ENCODE results near the gene SUMO2.
"Not testable (repeated sequence)": the region's sequence is repeated elsewhere in the genome, so short reads cannot be mapped to it uniquely, and the experiment has no call there.

SUMO2 gene

DNA sequence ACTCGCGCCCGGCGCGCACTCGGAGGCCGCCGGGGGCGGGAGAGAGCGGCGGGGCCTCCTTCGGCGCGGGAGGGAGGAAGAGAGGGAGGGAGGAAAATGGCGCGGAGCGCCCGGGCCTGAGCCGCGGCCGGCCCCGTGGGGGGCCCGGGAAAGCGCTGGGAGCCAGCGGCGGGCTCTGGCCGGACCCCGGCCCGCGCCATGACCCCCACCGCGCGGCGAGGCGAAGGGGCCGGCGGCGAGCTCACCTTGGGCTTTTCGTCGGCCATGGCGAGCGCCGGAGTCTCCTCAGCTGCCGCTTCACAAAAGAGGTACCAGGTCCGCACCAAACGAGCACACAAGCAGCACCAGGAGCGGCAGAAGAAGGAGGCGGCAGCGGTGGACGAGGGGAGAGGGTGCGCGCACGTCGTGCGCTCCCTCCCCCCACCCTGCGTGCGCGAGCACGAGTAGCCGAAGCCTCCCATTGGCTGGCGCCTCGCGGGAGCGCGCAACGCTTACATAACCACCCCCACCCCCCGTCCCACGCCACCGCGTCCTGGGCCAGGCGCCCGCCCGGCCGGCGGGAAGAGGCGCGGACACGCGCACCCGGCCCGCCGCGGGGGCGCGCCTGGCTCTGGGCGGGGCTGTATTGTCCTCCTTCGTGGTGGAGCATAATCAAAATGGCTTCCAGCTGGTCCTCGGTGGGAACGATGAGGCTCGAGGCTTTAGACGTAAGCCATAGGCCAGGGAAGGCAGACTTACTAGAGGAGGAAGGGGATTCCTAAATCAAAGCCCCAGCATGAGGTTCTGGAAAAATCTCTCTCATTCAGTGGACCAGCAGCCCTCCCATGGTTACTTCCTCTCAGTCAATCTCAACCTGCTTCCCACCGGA, at the start of gene SUMO2:
Gene SUMO2 (minus strand): TSS at position 391 of the 868 bp plus-strand sequence. CDS start 125 bp downstream, at position 266.
- peak in 1 of 2 experiments; percentile 62 for DNase-seq

GRCh38 chr17:75231741-75232464, 49.1 kb upstream of the SUMO2 start:
- peak; percentile 56 to 85 for DNase-seq

DNA sequence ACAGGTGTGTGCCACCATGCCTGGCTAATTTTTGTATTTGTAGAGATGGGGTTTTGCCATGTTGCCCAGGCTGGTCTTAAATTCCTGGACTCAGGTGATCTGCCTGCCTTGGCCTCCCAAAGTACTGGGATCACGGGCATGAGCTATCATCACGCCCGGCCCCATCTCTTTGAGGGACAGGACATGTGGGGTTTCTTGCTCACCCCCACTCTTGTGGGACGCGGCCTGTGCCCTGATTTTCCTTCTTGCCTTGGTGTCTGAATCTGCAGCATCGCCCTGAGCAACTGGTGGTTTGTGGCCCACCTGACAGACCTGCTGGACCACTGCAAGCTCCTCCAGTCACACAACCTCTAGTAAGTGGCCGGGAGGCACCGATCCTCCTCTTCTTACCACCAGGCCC, 48.3 kb upstream of the SUMO2 start:
- no peak for DNase-seq

- DNase-seq = no peak
These were observed 46.1 kb upstream of the SUMO2 start for GRCh38 chr17:75228847-75229246.

DNA sequence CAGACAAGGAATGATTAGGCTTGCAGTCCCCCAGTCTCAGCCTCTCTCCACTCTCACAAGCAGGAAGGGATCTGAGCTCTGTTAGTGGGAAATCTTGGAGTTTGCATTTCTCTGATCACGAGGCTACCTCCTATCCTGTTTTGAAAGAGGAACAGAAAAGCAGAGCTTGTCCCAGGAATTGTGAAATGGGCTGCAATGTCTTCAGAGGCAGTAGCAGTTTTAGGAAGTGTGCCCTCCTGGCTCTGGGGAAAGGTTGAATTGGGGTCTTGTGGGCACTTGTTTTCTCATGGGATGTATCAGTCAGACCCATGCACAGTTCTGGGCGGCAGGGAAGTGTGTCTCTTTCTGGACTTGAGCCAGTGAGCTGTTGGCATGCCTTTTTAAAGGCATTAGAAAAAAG, 45.5 kb upstream of the SUMO2 start:
- DNase-seq = no peak

DNA sequence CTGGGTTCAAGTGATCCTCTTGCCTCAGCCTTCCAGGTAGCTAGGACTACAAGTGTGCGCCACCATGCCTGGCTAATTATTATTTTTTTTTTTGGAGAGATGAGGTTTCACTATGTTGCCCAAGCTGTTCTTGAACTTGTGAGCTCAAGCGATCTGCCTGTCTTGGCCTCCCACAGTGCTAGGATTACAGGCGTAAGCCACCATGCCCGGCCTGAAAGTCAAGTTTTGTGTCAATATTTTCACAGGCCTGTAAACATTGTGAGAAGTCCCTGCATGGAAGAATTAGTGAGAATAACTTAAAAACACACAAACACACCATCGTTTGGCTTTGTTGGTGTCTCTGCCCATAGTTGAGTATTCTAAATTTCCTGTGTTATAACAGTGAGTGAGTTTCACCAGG, 45.0 kb upstream of the SUMO2 start:
- no peak for DNase-seq

DNA sequence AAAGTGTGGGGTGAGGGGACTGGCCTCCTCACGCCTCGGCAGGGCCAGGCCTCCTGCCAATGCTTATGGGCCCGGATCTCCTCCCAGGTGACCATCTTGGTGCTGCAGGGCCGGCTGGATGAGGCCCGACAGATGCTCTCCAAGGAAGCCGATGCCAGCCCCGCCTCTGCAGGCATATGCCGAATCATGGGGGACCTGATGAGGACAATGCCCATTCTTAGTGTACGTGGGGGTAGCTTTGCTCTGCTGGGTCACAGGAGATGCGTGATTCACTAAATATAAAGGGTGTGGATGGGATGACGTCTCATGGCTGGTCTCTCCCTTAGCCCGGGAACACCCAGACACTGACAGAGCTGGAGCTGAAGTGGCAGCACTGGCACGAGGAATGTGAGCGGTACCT, 42.3 kb upstream of the SUMO2 start:
- no peak for DNase-seq

DNA sequence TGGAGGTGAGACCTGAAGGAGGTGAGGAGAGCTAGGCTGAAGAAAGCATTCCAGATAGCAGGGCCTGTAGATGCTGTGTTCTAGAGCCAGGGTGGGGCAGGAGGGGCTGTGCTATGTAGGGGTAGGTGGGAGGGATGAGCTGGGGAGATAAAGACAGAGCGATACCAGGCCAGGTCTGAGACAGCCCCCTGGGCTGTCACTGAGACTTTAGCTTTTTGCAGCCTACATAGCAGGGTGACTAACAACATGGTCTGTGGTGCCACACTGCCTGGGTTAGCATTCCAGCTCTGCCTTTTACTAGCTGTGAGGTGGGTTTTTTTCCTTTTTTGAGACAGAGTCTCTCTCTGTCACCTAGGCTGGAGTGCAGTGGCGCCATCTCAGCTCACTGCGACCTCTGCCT, 37.1 kb upstream of the SUMO2 start:
- no peak for DNase-seq

GRCh38 chr17:75218131-75218530, 35.4 kb upstream of the SUMO2 start:
- no peak for DNase-seq

GRCh38 chr17:75209061-75209460, 26.3 kb upstream of the SUMO2 start:
- peak in 1 of 2 experiments; percentile 37 for DNase-seq

DNA sequence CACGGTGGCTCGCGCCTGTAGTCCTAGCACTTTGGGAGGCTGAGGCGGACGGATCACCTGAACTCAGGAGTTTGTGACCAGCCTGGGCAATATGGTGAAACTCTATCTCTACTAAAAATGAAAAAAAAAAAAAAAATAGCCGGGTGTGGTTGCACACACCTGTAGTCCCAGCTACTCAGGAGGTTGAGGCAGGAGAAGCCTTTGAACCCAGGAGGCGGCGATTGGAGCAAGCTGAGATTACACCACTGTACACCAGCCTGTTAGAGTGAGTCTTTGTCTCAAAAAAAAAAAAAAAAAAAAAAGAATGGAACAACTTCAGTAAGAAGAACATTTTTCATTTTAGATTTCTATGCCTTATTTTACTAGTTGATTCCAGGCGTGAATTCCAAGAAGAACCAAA, 25.4 kb upstream of the SUMO2 start:
- no peak for DNase-seq

DNA sequence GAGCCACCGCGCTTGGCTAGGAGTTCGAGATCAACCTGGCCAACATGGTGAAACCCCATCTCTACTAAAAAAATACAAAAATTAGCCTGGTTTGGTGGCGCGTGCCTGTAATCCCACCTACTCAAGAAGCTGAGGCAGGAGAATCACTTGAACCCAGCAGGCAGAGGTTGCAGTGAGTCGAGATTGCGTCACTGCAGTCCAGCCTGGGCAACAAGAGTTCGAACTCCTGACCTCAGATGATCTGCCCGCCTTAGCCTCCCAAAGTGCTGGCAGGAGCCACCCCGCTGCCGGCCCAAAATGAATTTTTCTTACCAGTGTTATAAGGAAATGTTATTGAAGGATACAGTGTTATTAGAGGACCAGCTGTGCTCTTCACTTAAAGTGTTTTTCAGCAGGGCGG, 25.0 kb upstream of the SUMO2 start:
- no peak for DNase-seq

GRCh38 chr17:75207050-75207407, 24.3 kb upstream of the SUMO2 start:
- not testable (repeated sequence) for DNase-seq

- no peak for DNase-seq
These were observed 23.0 kb upstream of the SUMO2 start for GRCh38 chr17:75205793-75206163.

GRCh38 chr17:75205037-75205792, 22.5 kb upstream of the SUMO2 start, which contains the start of gene NUP85:
Gene NUP85, plus strand, starts transcription at chr17:75205679. Its CDS starts 83 bp downstream, at chr17:75205762.
- peak in 1 of 2 experiments; percentile 72 for DNase-seq

GRCh38 chr17:75199886-75200618, 17.3 kb upstream of the SUMO2 start:
- DNase-seq = no peak

DNA sequence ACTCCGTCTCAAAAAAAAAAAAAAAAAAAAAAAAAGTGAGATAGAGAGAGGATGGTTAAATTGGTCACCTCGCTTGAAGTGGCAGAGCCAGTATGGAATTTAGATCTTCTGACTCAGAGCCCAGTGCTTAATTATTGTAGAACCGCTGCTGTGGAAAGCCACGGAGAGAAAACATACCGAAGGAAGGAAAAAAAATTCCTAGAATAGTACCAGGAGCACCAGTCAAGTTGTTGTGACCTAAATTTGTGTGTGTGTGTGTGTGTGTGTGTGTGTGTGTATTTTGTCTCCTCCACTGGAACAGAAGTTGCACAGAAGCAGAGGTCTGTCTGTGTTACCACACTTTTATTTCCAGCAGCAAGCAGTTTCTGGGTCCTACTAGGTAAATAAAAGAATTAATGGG, 12.1 kb upstream of the SUMO2 start:
- no peak for DNase-seq

- DNase-seq = no peak
These were observed 8.8 kb upstream of the SUMO2 start for GRCh38 chr17:75191584-75191983.

- DNase-seq = no peak
These were observed 5.9 kb upstream of the SUMO2 start for GRCh38 chr17:75188614-75189013.

- no peak for DNase-seq
These were observed 1.5 kb upstream of the SUMO2 start for GRCh38 chr17:75183999-75184884.

- DNase-seq = no peak
These were observed 515 bp downstream of the SUMO2 start for GRCh38 chr17:75182319-75182568.

Data from cerebellar nuclear complex (tissue), 1 donor.